Mucosa of stomach (tissue), 1 donor: Measurements from ENCODE around the gene TNFSF11.

Experiments
- H3K27me3 ChIP-seq: one replicate; pipeline ENCODE4 v1.7.0; 2013; ENCODE audit warnings: mild to moderate bottlenecking, low read length; ENCODE audit not compliant: control insufficient read depth, insufficient read depth
- H3K36me3 ChIP-seq: one replicate; pipeline ENCODE4 v1.7.0; 2013; ENCODE audit warnings: low read length; ENCODE audit not compliant: control insufficient read depth, insufficient read depth
- H3K4me1 ChIP-seq: one replicate; pipeline ENCODE4 v1.7.0; 2013; ENCODE audit warnings: mild to moderate bottlenecking, low read length; ENCODE audit not compliant: control insufficient read depth, insufficient read depth
- H3K4me3 ChIP-seq: one replicate; pipeline ENCODE4 v1.7.0; 2013; ENCODE audit warnings: low read length
- H3K9ac ChIP-seq: one replicate; pipeline ENCODE4 v1.7.0; 2013; ENCODE audit warnings: mild to moderate bottlenecking, low read length, moderate library complexity
- H3K9me3 ChIP-seq: one replicate; pipeline ENCODE4 v1.7.0; 2013; ENCODE audit warnings: mild to moderate bottlenecking, low read length, moderate library complexity; ENCODE audit not compliant: control insufficient read depth
- donor health status: Pancreatic carcinoma.

Gene TNFSF11

DNA sequence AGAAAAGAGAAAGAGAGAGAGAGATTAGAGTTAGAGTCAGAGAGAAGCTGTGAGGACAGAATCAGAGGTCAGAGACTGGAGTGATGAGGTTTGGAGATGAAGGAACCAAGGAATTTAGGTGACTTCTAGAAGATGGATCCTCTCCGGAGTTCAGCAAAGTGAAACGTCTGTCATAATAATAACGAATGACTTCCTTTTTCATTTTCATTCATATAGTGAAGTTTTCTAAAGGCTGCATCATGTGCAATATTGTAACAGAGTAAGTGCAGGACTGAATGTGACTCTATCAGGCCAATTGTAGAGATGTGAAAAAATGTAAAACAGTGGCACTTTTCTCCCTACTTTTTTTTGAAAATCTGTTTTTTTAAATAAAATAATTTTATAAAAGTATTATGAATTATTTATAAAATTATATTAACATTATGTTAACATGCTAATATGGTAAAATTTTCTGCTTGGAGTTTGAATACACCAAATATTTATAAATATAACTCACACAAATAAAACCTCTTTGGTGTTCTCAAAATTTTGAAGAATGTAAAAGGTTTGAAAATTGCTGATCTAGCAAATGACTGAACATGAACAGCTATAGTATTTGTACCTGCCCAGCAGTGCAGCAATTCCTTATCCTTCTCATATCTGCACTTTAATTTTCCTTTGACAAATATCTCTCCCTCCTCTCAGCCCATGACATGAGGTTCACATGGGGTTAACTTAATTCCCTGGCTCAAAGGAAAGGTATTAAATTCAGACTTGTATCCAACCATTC lies 4.2 kb upstream of the TNFSF11 start:
- peaks cover 13% of the 10 kb centered on the region for H3K27me3 ChIP-seq
- no peaks in the 10 kb centered on the region for H3K36me3 ChIP-seq
- no peak overlapping the region for H3K4me3 ChIP-seq
- H3K4me1 ChIP-seq: no peaks in the 10 kb centered on the region
- no peak overlapping the region for H3K9ac ChIP-seq
- H3K9me3 ChIP-seq: no peaks in the 10 kb centered on the region

DNA sequence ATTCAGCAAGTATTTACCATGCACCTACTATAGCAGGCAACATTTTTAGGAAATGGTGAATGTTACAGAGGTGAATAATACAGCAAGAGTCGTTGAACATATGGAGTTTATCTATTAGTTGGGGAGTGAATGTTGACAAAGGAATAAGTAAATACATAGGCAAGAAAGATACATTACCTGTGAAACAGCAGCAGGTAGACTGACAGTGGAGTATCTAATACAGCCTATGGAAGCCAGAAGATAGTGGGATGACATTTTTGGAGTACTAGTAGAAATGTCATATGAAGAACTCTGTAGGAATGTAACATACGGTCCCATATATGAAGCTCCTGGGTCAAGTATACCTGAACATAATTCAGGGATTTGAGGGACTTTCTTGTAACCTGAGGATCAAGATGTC lies 2.1 kb upstream of the TNFSF11 start:
- no peaks in the 10 kb centered on the region for H3K9me3 ChIP-seq
- H3K4me1 ChIP-seq: no peaks in the 10 kb centered on the region
- no peaks in the 10 kb centered on the region for H3K36me3 ChIP-seq
- H3K27me3 ChIP-seq: peaks cover 26% of the 10 kb centered on the region
- no peak overlapping the region for H3K9ac ChIP-seq
- H3K4me3 ChIP-seq: no peak overlapping the region

DNA sequence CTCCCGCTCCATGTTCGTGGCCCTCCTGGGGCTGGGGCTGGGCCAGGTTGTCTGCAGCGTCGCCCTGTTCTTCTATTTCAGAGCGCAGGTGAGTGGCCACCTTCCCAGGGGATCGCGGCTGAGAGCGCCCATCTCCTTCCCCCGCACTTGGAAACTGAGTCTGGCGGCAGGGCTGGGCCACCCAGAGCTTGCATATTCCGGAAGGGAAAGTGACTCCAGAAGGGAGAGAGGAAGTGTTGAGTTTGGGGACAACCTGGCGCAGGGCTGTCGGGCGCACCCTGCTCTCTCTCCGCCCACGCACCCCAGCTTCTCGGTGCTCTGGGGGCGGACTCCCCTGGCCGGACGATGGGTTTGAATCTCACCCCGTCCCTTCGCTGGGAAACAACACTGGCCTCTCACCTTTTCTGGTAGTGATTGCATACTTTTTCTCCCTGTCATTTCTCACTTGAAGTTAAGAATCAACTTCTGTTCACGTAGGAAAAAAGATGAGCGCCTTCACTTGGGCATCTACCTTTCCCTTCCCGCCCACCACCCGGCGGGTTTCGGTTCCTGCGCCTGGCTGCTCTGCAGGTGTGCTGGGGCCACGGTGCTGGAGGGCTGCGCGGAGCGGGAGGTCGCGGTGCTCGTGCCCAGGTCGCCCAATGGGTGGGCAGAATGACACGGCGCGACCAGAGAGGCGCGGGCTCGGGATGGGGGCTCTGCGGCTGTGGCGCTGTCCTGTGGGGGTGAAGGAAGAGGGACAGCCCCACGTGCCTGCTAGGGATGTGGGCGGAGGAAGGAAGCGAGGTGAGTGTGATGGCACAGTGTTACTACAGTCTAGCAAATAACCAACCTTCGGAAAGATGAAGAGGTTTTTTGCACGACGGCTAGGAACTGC lies 721 bp downstream of the TNFSF11 start:
- H3K36me3 ChIP-seq: no peaks in the 10 kb centered on the region
- H3K9ac ChIP-seq: no peak overlapping the region
- H3K27me3 ChIP-seq: peaks cover 26% of the 10 kb centered on the region
- peak overlapping the region; percentile 21 for H3K4me3 ChIP-seq
- no peaks in the 10 kb centered on the region for H3K9me3 ChIP-seq
- H3K4me1 ChIP-seq: no peaks in the 10 kb centered on the region

DNA sequence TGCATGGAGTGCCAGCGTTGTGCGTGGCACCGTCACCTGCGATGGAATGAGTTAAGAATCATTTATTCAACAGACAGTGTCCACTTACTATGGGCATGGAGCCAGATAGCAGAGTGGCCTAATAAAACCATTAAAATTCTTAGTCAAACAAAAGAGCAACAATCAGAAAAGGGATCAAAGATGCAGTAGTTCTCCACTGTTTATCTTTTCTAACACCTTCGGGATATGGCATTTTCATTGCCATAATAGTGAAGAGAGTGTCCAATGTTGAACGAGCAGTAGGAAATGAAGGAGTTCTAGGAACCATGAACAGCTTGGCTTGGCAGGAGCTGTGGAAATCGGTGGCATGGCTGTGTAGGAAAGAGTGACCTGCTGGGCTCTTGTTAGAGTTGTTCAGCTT lies 2.0 kb downstream of the TNFSF11 start:
- Histone ChIP-seq H3K4me1 (no peaks in the 10 kb centered on the region), H3K4me3 (no peak overlapping the region), H3K9ac (no peak overlapping the region), H3K36me3 (no peaks in the 10 kb centered on the region), H3K27me3 (peaks cover 26% of the 10 kb centered on the region), H3K9me3 (no peaks in the 10 kb centered on the region)

DNA sequence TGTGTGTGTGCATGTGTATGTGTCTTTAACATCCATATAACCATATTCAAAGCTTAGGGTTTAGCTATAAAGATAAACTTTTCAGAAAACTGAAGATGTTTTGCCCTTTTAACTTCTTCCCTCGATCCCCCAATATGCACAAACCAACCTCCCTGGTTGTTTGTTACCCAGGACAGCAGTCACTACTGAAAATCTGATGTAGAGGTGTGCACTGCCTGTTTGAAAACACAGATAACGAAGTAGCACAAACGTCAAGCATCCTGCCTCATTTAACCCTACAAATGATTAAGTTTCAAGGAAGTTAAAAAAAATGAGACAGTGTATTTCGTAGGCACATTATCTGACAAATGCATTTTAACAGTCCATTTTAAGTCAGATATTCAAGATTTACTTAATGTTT lies 3.6 kb downstream of the TNFSF11 start:
- Histone ChIP-seq H3K27me3 (peaks cover 26% of the 10 kb centered on the region), H3K4me3 (no peak overlapping the region), H3K9me3 (no peaks in the 10 kb centered on the region), H3K9ac (no peak overlapping the region), H3K36me3 (no peaks in the 10 kb centered on the region), H3K4me1 (no peaks in the 10 kb centered on the region)

DNA sequence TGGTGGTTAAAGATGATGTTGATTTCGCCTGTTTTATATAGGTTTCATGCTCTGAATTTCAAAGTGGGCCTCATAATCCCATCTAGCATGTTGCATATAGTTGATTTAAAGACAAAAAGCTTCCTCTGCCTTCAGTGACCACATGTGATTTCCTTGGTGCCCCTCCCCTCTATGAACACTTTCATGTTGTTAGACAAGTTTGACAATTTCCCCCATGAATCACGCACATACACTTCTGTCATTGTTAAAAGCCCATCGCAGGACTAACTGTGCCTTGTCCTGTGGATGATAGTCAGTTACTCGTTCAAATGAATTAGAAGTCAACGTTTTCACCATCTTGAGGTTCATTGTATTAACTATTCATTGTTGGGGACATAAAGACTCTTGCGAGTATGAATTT lies 6.7 kb downstream of the TNFSF11 start:
- no peaks in the 10 kb centered on the region for H3K4me1 ChIP-seq
- H3K27me3 ChIP-seq: peaks cover 5% of the 10 kb centered on the region
- no peak overlapping the region for H3K9ac ChIP-seq

DNA sequence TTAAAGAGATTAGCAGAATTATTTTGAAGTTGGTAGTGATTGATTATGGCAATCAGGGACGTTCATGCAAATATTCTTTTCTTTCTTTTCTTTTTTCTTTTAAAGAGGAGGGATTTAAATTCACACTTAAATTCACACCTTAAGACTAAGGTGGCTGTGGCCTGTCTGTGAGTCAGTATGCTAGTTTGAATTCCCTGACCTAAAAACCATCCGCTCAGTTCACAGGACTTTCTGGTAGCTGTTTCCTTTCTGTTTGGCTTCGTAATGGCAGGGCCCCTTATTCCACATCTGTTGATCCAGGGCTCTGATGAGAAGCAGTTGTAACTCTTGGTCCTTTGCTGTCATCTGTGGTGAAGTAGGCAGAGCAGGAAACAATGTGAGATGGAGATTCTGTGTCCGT lies 7.5 kb downstream of the TNFSF11 start:
- H3K9ac ChIP-seq: no peak overlapping the region
- H3K4me3 ChIP-seq: no peak overlapping the region
- H3K4me1 ChIP-seq: no peaks in the 10 kb centered on the region
- no peaks in the 10 kb centered on the region for H3K9me3 ChIP-seq
- H3K36me3 ChIP-seq: no peaks in the 10 kb centered on the region
- H3K27me3 ChIP-seq: no peaks in the 10 kb centered on the region

More for the DNA sequence above, 6.7 kb downstream of the TNFSF11 start:
- no peaks in the 10 kb centered on the region for H3K9me3 ChIP-seq
- no peak overlapping the region for H3K4me3 ChIP-seq
- no peaks in the 10 kb centered on the region for H3K36me3 ChIP-seq

DNA sequence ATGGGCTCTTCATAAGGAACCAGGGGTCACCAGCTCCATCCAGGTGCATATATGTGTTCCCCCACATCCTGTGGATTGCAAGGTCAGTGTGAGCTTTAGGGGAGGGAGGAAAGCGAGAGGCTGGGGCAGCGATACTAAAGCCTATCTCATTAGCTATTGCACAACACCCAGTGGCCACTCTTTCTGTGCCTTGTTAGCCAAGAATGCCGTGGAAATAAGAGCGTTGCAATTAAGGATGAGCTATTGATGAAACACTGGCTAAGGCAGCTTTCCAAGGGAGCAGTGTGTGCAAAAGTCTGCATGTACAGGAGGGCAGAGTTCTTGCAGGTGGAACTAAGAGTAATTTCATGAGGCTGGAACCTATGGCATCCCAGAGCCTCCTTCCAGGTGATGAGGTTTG lies 17.6 kb downstream of the TNFSF11 start:
- H3K27me3 ChIP-seq: no peaks in the 10 kb centered on the region
- no peak overlapping the region for H3K4me3 ChIP-seq
- H3K4me1 ChIP-seq: no peaks in the 10 kb centered on the region
- H3K36me3 ChIP-seq: no peaks in the 10 kb centered on the region
- H3K9ac ChIP-seq: no peak overlapping the region
- no peaks in the 10 kb centered on the region for H3K9me3 ChIP-seq

DNA sequence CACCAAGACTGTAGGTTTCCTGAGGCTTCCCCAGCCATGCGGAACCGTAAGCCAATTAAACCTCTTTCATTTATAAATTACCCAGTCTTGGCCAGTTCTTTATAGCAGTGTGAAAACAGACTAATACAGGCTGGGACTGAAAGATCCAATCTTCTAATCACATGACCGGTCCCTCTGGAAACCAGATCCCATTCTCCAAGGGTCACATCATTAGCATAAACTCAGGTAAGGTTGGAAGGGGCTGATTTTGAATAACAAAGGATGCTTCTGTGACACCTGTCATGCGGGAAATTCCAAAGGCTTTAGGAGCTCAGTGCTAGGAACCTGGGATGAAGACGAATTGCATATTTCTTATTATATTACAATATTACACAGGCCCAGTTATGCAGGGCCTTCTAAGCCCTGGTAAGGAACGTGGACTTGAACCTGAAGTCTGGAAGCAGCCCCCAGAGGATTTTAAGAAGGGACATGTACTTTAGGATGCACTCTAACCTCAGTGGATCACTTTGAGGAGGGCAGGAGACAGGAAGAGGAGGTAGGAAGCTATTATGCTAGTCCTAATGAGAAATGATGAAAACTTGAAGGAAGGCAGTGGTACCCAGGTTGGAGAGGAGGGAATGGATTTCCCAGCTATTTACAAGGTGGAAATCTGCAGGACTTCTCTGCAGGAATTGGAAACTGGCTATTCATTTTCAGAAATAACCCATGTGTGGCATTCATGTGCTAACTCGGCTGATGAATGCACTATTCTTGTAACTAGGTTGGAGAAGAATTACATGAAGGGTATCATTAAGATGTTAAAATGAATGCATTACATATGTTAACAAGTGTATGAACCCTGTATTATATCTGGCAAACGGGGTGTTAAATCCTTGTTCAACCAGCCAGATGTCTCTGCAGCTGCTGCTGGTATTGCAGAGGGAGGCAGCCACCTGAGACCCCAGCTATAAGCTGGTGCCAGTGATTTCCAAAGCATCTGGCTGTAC lies 19.3 kb downstream of the TNFSF11 start:
- no peaks in the 10 kb centered on the region for H3K27me3 ChIP-seq
- no peaks in the 10 kb centered on the region for H3K4me1 ChIP-seq
- no peak overlapping the region for H3K4me3 ChIP-seq
- H3K9ac ChIP-seq: no peak overlapping the region
- no peaks in the 10 kb centered on the region for H3K36me3 ChIP-seq
- no peaks in the 10 kb centered on the region for H3K9me3 ChIP-seq

DNA sequence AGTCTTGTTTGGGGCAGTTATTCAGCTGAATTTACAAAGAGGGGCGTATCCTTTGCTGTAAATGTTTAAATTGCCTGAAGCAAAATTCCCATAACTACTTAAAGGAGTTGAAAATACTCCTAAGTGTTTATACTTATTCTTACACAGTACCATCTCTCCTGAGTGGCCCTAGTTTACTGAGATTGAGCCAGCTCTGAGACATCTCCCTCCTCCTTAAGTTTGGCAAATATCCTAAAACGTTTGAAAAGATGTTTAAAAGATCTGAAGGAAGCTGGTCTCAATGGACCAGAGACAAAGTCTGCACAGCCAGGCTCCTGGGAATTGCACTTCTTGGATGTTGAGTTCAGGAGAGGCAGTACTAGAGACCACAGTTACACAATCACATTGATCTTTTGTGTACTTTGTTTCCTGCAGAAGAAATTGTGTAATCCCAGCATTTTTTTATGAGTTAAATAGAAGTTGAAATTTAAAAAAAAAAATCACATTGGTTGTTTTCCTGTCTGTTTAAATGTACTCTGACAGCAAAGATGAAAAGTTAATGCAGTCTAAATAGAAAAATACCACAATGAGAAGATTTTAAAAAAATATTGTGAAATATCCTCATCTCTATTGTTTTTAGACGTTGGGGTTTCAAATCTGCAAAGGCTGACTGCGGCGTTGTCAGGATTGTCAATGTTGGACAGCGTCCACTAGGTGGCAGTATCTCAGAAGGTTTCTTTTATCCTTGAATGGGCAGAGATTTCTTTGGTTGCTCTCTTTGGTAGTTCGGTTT lies 20.7 kb downstream of the TNFSF11 start:
- Histone ChIP-seq H3K9ac (no peak overlapping the region), H3K9me3 (no peaks in the 10 kb centered on the region), H3K4me1 (no peaks in the 10 kb centered on the region)

DNA sequence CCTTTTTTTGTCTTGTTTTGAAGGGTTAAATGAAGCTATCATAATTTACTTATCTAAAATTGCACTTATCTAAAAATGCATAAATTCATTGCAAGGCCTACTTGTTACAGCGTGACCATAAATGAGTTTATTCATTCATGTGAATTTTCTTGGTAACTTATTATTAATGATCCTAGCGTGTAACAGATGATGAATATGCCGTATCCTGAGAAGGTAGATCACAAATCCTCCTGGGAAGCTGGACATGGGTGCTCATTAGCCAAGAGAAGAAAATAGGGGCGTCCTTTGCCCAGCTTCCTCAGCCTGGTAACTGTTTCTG lies 21.3 kb downstream of the TNFSF11 start:
- Histone ChIP-seq H3K27me3 (no peaks in the 10 kb centered on the region), H3K36me3 (no peaks in the 10 kb centered on the region), H3K9ac (no peak overlapping the region), H3K4me3 (no peak overlapping the region), H3K9me3 (no peaks in the 10 kb centered on the region), H3K4me1 (no peaks in the 10 kb centered on the region)

More for the DNA sequence above, 20.7 kb downstream of the TNFSF11 start:
- no peaks in the 10 kb centered on the region for H3K36me3 ChIP-seq
- H3K27me3 ChIP-seq: no peaks in the 10 kb centered on the region
- H3K4me3 ChIP-seq: no peak overlapping the region
